ENCODE measurements around the gene MLLT6. TPM values are rescaled to one million over a fixed set of nuclear protein-coding genes. Genes with fewer than 3 reads are reported as not detected.

MLLT6 gene
- total RNA-seq, 3 donors from 2014 or later, result 90.1 to 164 (median 112) TPM

GRCh38 chr17:38762231-38762630 lies 57.2 kb downstream of the MLLT6 start:
- DNase-seq (no peak), ATAC-seq (no peak)
- Histone ChIP-seq H3K36me3 (ENCODE audit: low read depth) (peaks cover 12% of the 10 kb centered on the region), H3K9me3 (no peaks in the 10 kb centered on the region), H3K4me3 (no peak overlapping the region), H3K4me1 (ENCODE audit: low read depth) (no peaks in the 10 kb centered on the region)
- intact Hi-C loops (cut with DNase I, micrococcal nuclease), result loop anchor here in 1 of 2 donors (10.0 kb wide), 1 partner anchor 53 kb away; no protein-coding TSS in a partner anchor
- TF ChIP-seq, protein P1, sequence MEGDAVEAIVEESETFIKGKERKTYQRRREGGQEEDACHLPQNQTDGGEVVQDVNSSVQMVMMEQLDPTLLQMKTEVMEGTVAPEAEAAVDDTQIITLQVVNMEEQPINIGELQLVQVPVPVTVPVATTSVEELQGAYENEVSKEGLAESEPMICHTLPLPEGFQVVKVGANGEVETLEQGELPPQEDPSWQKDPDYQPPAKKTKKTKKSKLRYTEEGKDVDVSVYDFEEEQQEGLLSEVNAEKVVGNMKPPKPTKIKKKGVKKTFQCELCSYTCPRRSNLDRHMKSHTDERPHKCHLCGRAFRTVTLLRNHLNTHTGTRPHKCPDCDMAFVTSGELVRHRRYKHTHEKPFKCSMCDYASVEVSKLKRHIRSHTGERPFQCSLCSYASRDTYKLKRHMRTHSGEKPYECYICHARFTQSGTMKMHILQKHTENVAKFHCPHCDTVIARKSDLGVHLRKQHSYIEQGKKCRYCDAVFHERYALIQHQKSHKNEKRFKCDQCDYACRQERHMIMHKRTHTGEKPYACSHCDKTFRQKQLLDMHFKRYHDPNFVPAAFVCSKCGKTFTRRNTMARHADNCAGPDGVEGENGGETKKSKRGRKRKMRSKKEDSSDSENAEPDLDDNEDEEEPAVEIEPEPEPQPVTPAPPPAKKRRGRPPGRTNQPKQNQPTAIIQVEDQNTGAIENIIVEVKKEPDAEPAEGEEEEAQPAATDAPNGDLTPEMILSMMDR (IDR thresholded peaks at IDR 0.05), result no peak

DNA sequence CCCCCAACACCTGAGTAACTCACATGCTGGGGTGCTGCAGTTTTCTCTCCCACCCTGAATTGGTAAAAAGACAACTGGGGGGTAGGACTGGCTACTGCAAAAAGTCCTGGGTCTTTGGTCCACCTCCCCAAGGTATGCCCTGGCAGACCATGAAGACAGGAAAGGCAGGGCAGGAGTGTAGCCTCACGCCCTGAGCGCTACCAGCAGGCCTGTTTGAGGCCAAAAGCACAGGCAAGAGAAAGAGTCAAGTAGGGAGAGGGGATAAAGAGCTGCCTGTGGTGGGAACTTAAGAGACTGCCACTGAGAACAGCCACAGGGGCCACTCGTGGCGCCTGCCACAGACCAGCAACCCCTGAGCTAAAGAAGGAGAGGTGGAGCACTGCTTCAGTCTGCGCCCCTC lies 61.3 kb downstream of the MLLT6 start:
- DNase-seq (no peak), ATAC-seq (no peak)
- TF ChIP-seq, protein P1 (IDR thresholded peaks at IDR 0.05), result no peak
- Histone ChIP-seq H3K4me1 (ENCODE audit: low read depth) (no peaks in the 10 kb centered on the region), H3K4me3 (no peak overlapping the region), H3K9me3 (no peaks in the 10 kb centered on the region), H3K36me3 (ENCODE audit: low read depth) (peaks cover 5% of the 10 kb centered on the region)
- intact Hi-C loops (cut with DNase I, micrococcal nuclease), result loop anchor here in 1 of 2 donors (10.0 kb wide), 1 partner anchor 48 kb away; no protein-coding TSS in a partner anchor

GRCh38 chr17:38768417-38768816 lies 63.3 kb downstream of the MLLT6 start:
- no peak overlapping the region for H3K4me3 ChIP-seq
- TF ChIP-seq, protein P1 (IDR thresholded peaks at IDR 0.05), result no peak
- no peaks in the 10 kb centered on the region for H3K36me3 ChIP-seq (ENCODE audit: low read depth)
- ATAC-seq (no peak), DNase-seq (no peak)
- no peaks in the 10 kb centered on the region for H3K4me1 ChIP-seq (ENCODE audit: low read depth)
- H3K9me3 ChIP-seq, result no peaks in the 10 kb centered on the region
- intact Hi-C loops (cut with DNase I, micrococcal nuclease), result loop anchor here in 1 of 2 donors (10.0 kb wide), 1 partner anchor 46 kb away; no protein-coding TSS in a partner anchor

DNA sequence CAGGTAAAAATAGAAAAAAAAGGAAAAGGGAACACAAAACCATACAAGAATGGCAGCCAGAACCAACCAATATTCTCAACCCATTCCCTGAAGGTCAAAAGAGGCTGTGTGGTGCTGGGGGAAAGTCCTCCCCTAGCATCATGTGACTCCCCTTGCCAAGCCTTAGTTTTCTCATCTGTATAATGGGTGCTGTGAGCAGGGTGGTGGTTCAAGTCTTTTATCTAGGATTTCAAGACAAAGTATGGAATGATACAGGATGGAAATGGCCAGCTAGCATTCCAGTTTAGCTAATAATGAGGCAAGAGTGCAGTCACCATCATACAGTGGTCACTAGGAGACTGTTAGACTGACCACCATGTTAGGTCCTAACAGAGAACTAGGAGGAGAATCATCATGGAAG lies 68.2 kb downstream of the MLLT6 start:
- Histone ChIP-seq H3K9me3 (no peaks in the 10 kb centered on the region), H3K4me3 (no peak overlapping the region), H3K36me3 (ENCODE audit: low read depth) (peaks cover 3% of the 10 kb centered on the region), H3K4me1 (ENCODE audit: low read depth) (no peaks in the 10 kb centered on the region)
- intact Hi-C loops (cut with DNase I, micrococcal nuclease), result no loop called here
- ATAC-seq (no peak), DNase-seq (no peak)
- TF ChIP-seq, protein P1 (IDR thresholded peaks at IDR 0.05), result no peak

DNA sequence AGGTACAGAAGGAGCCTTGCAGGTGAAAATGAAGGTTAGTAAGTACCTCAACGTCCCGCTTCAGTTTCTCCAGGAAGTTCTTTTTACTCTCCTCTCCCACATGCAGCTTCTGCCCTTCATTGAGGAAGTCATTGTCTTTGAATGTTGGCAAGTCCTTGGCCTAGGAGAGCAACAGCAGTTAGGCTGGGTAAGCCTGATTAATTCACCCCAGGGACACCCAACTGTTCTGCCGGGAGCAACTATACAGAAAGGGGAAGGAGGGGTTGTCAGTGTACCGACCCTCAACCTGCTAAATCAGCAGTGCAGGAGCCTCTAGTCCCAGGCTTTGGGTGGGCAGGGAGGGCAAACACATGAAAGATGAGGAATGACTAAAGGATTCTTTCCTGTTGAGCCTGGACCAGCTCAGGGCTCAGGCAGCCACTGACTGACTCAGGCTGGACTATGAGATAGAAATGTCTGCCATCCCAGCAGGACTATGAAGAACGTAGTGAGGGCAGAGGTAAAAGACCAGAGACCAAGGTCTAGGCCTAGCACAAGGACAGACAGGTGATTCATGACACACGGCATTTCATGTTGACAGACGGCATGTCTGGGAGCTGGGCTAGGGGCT lies 72.7 kb downstream of the MLLT6 start:
- Histone ChIP-seq H3K9me3 (no peaks in the 10 kb centered on the region), H3K4me1 (ENCODE audit: low read depth) (no peaks in the 10 kb centered on the region), H3K4me3 (no peak overlapping the region), H3K36me3 (ENCODE audit: low read depth) (peaks cover 24% of the 10 kb centered on the region)
- intact Hi-C loops (cut with DNase I, micrococcal nuclease), result no loop called here
- DNase-seq, result no peak
- ATAC-seq, result no peak
- TF ChIP-seq, protein P1 (IDR thresholded peaks at IDR 0.05), result no peak

Small RNA genes within 50 kb of the gene (microRNA-seq; reads per million reads assigned to microRNA genes)
- gene MIR4726 (not detected), gene MIR4734 (not detected)

Other genes with a start within 250 kb of the MLLT6 start
- gene SRCIN1, start 99.3 kb upstream of the MLLT6 start, total RNA-seq, result 1 to 10 TPM; 2.3 to 7.0 (median 2.5) TPM
- 1 to 10 TPM in 1 of 3 donors, under 1 TPM in 1, not detected in 1; 0.75 to 1.1 TPM for gene EPOP, start 30.3 kb upstream of the MLLT6 start, total RNA-seq
- 100 to 1,000 TPM in 1 of 3 donors, 10 to 100 TPM in 2; 60.8 to 101 (median 91.8) TPM for gene CISD3, start 25.1 kb downstream of the MLLT6 start, total RNA-seq
- gene PCGF2, start 43.1 kb downstream of the MLLT6 start, total RNA-seq, result 10 to 100 TPM; 23.8 to 30.7 (median 25.5) TPM
- 100 to 1,000 TPM; 129 to 197 (median 145) TPM for gene PSMB3, start 47.5 kb downstream of the MLLT6 start, total RNA-seq
- 10 to 100 TPM; 16.7 to 44.8 (median 20.6) TPM for gene PIP4K2B, start 94.3 kb downstream of the MLLT6 start, total RNA-seq
- gene CWC25, start 120.0 kb downstream of the MLLT6 start, total RNA-seq, result 10 to 100 TPM; 21.7 to 26.5 (median 25.6) TPM
- gene RPL23, start 148.4 kb downstream of the MLLT6 start, total RNA-seq, result 1,000 to 10,000 TPM in 1 of 3 donors, 100 to 1,000 TPM in 2; 838 to 1,044 (median 919) TPM
- 100 to 1,000 TPM; 163 to 286 (median 276) TPM for gene LASP1, start 164.8 kb downstream of the MLLT6 start, total RNA-seq